AG04450 (cell line): ENCODE results near the gene DGCR2. TPM values are rescaled to one million over a fixed set of nuclear protein-coding genes. Genes with fewer than 3 reads are reported as not detected.

Experiments
- CTCF ChIA-PET: fragments of 300-600, 350-600 bp; formaldehyde crosslinking; extraction: SDS; loops from one replicate; lab custom pipeline; 2022; ENCODE audit warnings: antibody characterized with exemption, inconsistent platforms; lab: Charles Lee
- POLR2A ChIA-PET: fragments of 350-600 bp; formaldehyde crosslinking; extraction: SDS; loops from one replicate; lab custom pipeline; 2021; ENCODE audit warnings: antibody characterized with exemption, inconsistent platforms; lab: Yijun Ruan, JAX
- DNase-seq: peaks from one replicate; pipeline ENCODE4 v3.0.0-alpha.2; 2011; ENCODE audit warnings: low read depth, low spot score
- H3K27ac ChIP-seq: one replicate; pipeline ENCODE4 v1.5.1; 2012; ENCODE audit warnings: low read depth, low read length, control low read depth
- H3K27me3 ChIP-seq: one replicate; pipeline ENCODE4 v1.6.0; 2012; ENCODE audit warnings: low read length; ENCODE audit not compliant: control insufficient read depth, insufficient read depth
- H3K4me3 ChIP-seq: 2 replicates; pipeline ENCODE4 v1.5.1; 2011; ENCODE audit warnings: mild to moderate bottlenecking, low read depth, low read length, control low read depth
- H3K9me3 ChIP-seq: 2 replicates; pipeline ENCODE4 v1.5.1; 2012; ENCODE audit warnings: low read length; ENCODE audit not compliant: control insufficient read depth, insufficient read depth
- CTCF ChIP-seq: IDR thresholded peaks from 2 replicates; pipeline ENCODE4 v1.5.1; 2011; ENCODE audit warnings: low read depth, low read length, control low read depth, inconsistent platforms
- polyA plus RNA-seq: library from polyadenylated mRNA; depleted of rRNA; stranded (reverse); fragments of >200 nt; gene quantifications from 2 replicates; pipeline ENCODE4 v1.2.3, GENCODE V29; 2011

DGCR2 gene
- polyA plus RNA-seq, 1 experiment, result 23.0 TPM

- no peak for DNase-seq
- H3K27me3 ChIP-seq, result no peaks in the 10 kb centered on the region
- no peak overlapping the region for H3K4me3 ChIP-seq
- H3K27ac ChIP-seq, result no peak overlapping the region
- ChIA-PET POLR2A (interaction anchor here (0.9 kb wide), 1 partner anchor 10 kb away, joined by 4 read pairs; the partner anchor contains the start of gene ESS2), CTCF (interaction anchor here (0.7 kb wide), 1 partner anchor 11 kb away, joined by 3 read pairs; the partner anchor contains the start of gene ESS2)
- H3K9me3 ChIP-seq, result no peaks in the 10 kb centered on the region; the same call in 1 of the 2 replicates
- TF ChIP-seq CTCF, result no peak
These were observed 12.1 kb upstream of the DGCR2 start for GRCh38 chr22:19134176-19134831.

- TF ChIP-seq CTCF, result no peak
- Histone ChIP-seq H3K27me3 (no peaks in the 10 kb centered on the region), H3K27ac (no peak overlapping the region), H3K4me3 (no peak overlapping the region), H3K9me3 (no peaks in the 10 kb centered on the region; the same call in 1 of the 2 replicates)
- ChIA-PET POLR2A (no interaction called here), CTCF (interaction anchor here (0.6 kb wide), 1 partner anchor 158 kb away, joined by 3 read pairs; the partner anchor contains the start of gene CLTCL1)
- DNase-seq, result no peak
These were observed 11.3 kb upstream of the DGCR2 start for GRCh38 chr22:19133561-19133960.

GRCh38 chr22:19132693-19133400 is 10.6 kb upstream of the DGCR2 start:
- ChIA-PET POLR2A (no interaction called here), CTCF (interaction anchor here (0.6 kb wide), 1 partner anchor 159 kb away, joined by 3 read pairs; the partner anchor contains the start of gene CLTCL1)
- Histone ChIP-seq H3K27me3 (no peaks in the 10 kb centered on the region), H3K27ac (no peak overlapping the region), H3K4me3 (no peak overlapping the region), H3K9me3 (no peaks in the 10 kb centered on the region; the same call in 1 of the 2 replicates)
- TF ChIP-seq CTCF, result no peak
- DNase-seq, result no peak

GRCh38 chr22:19132153-19132552 is 9.9 kb upstream of the DGCR2 start:
- DNase-seq, result no peak
- no peak for TF ChIP-seq CTCF
- no peak overlapping the region for H3K4me3 ChIP-seq
- ChIA-PET POLR2A (no interaction called here), CTCF (no interaction called here)
- H3K27me3 ChIP-seq, result no peaks in the 10 kb centered on the region
- H3K9me3 ChIP-seq, result no peaks in the 10 kb centered on the region; the same call in 1 of the 2 replicates
- H3K27ac ChIP-seq, result no peak overlapping the region

GRCh38 chr22:19131685-19132015 is 9.4 kb upstream of the DGCR2 start:
- TF ChIP-seq CTCF, result no peak
- no peak for DNase-seq
- no peak overlapping the region for H3K4me3 ChIP-seq
- no peak overlapping the region for H3K27ac ChIP-seq
- POLR2A ChIA-PET, result no interaction called here
- no peaks in the 10 kb centered on the region; the same call in 1 of the 2 replicates for H3K9me3 ChIP-seq
- CTCF ChIA-PET, result no interaction called here
- no peaks in the 10 kb centered on the region for H3K27me3 ChIP-seq
